Naive thymus-derived CD8-positive, alpha-beta T cell (primary cell): ENCODE data around the gene PIWIL1. TPM values are rescaled to one million over a fixed set of nuclear protein-coding genes. Genes with fewer than 3 reads are reported as not detected.

ENCODE experiments used
- ATAC-seq, 2 donors: fragments of 150-1000 bp; cut with Tn5 transposase in 1 of 2; sonication (Bioruptor Pico), chemical (Tn5 transposase) in 1 of 2; 1 replicate in 1 of 2; 2 replicates in 1 of 2; pipeline ENCODE4 v1.10.0; 2021; ENCODE audit warnings: mild to moderate bottlenecking in 2 of 2, moderate library complexity in 2 of 2
- POLR2A ChIA-PET: fragments of 350-600 bp; sonication (Branson Sonifier 250); formaldehyde crosslinking; loops from one replicate; lab custom pipeline; 2021; ENCODE audit warnings: antibody characterized with exemption; lab: Charles Lee
- DNase-seq, 10 donors: peaks; one replicate each; pipeline versions ENCODE4 v3.0.0 to v3.0.0-alpha.2; 2020 to 2022
- H3K27ac Mint-ChIP-seq, 10 donors: one replicate each; pipeline ENCODE4 v1.8.0; 2020 to 2022; ENCODE audit warnings: mild to moderate bottlenecking in 10 of 10, mixed read lengths in 10 of 10, moderate library complexity in 4 of 10, inconsistent platforms in 1 of 10
- H3K27me3 Mint-ChIP-seq, 5 donors: one replicate each; pipeline ENCODE4 v1.8.0; 2021 to 2022; ENCODE audit warnings: mixed read lengths in 5 of 5
- H3K36me3 Mint-ChIP-seq, 3 donors: one replicate each; pipeline ENCODE4 v1.8.0; 2020 to 2022; ENCODE audit warnings: mixed read lengths in 3 of 3, mild to moderate bottlenecking in 2 of 3, inconsistent platforms in 1 of 3
- H3K4me1 Mint-ChIP-seq, 4 donors: one replicate each; pipeline ENCODE4 v1.8.0; 2021 to 2022; ENCODE audit warnings: mixed read lengths in 4 of 4
- H3K4me3 Mint-ChIP-seq, 10 donors: one replicate each; pipeline ENCODE4 v1.8.0; 2020 to 2022; ENCODE audit warnings: mild to moderate bottlenecking in 10 of 10, mixed read lengths in 10 of 10, moderate library complexity in 6 of 10, inconsistent platforms in 1 of 10
- H3K9me3 Mint-ChIP-seq, 9 donors: one replicate each; pipeline ENCODE4 v1.8.0; 2020 to 2022; ENCODE audit warnings: mixed read lengths in 9 of 9, mild to moderate bottlenecking in 3 of 9, inconsistent platforms in 1 of 9, moderate library complexity in 1 of 9
- polyA plus RNA-seq, 3 donors: library from polyadenylated mRNA; unstranded; fragments of 300-500 nt; fragmentation: Illumina TruSeq; gene quantifications; one replicate each; pipeline ENCODE4 v1.2.3, GENCODE V29; 2021
- total RNA-seq, 8 experiments: library from RNA in 2 of 8; stranded (reverse) in 2 of 8; gene quantifications; one replicate each; pipeline ENCODE4 v1.2.3 and lab custom pipeline; 2021 to 2026

PIWIL1 gene
- total and polyA plus RNA-seq, 5 experiments from 2014 or later = not detected

DNA sequence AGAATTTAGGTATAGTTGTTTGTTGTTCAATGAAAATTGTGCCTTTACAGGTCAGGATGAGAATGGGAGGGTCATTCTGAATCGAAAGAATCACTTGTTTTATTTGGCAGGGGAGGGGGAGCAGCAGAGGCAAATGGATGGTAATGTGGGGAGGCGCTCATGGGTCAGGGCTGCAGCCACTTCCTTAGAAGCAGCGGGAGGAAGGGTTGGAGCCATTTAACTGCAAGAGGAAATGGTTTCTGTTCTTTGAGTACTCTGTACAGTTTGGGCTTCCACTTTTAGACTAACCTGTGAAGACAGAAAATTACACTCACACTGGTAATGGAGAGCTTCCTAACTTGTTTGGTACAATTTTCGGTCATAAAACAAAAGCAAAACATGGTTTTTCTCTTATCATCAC, 57.2 kb downstream of the PIWIL1 start:
- POLR2A ChIA-PET = no interaction called here
- Mint-ChIP-seq H3K27ac (no peak overlapping the region), H3K4me3 (no peak overlapping the region), H3K9me3 (peaks cover 0 to 8% (median 0%) of the 10 kb centered on the region in 9 donors), H3K27me3 (peaks cover 1 to 33% (median 22%) of the 10 kb centered on the region in 5 donors), H3K36me3 (no peaks in the 10 kb centered on the region), H3K4me1 (peaks cover 0 to 4% (median 0%) of the 10 kb centered on the region in 4 donors)
- ATAC-seq (no peak), DNase-seq (no peak)

GRCh38 chr12:130396667-130397066, 59.0 kb downstream of the PIWIL1 start:
- Mint-ChIP-seq H3K27ac (no peak overlapping the region), H3K27me3 (peaks cover 1 to 33% (median 22%) of the 10 kb centered on the region in 5 donors), H3K36me3 (no peaks in the 10 kb centered on the region), H3K9me3 (peaks cover 0 to 5% (median 0%) of the 10 kb centered on the region in 9 donors), H3K4me1 (peaks cover 0 to 2% (median 0%) of the 10 kb centered on the region in 4 donors), H3K4me3 (no peak overlapping the region)
- POLR2A ChIA-PET = no interaction called here
- no peak for ATAC-seq
- no peak for DNase-seq

- Mint-ChIP-seq H3K36me3 (no peaks in the 10 kb centered on the region), H3K4me3 (no peak overlapping the region), H3K4me1 (peaks cover 0 to 2% (median 0%) of the 10 kb centered on the region in 4 donors), H3K9me3 (peaks cover 0 to 5% (median 0%) of the 10 kb centered on the region in 9 donors), H3K27ac (no peak overlapping the region), H3K27me3 (peaks cover 1 to 42% (median 22%) of the 10 kb centered on the region in 5 donors)
- ATAC-seq = no peak
- DNase-seq = no peak
- POLR2A ChIA-PET = no interaction called here
These were observed 60.6 kb downstream of the PIWIL1 start for GRCh38 chr12:130398100-130398848.

- Mint-ChIP-seq H3K27me3 (peaks cover 2 to 33% (median 18%) of the 10 kb centered on the region in 5 donors), H3K36me3 (no peaks in the 10 kb centered on the region), H3K4me3 (no peak overlapping the region), H3K27ac (no peak overlapping the region), H3K9me3 (no peaks in the 10 kb centered on the region), H3K4me1 (peaks cover 0 to under 1% (median 0%) of the 10 kb centered on the region in 4 donors)
- POLR2A ChIA-PET = no interaction called here
- ATAC-seq = no peak
- no peak for DNase-seq
These were observed 64.0 kb downstream of the PIWIL1 start for GRCh38 chr12:130401703-130402102.

- Mint-ChIP-seq H3K4me3 (no peak overlapping the region), H3K4me1 (no peaks in the 10 kb centered on the region), H3K9me3 (no peaks in the 10 kb centered on the region), H3K36me3 (no peaks in the 10 kb centered on the region), H3K27me3 (peaks cover 2 to 17% (median 8%) of the 10 kb centered on the region in 5 donors), H3K27ac (no peak overlapping the region)
- POLR2A ChIA-PET = no interaction called here
- DNase-seq (no peak), ATAC-seq (no peak)
These were observed 67.6 kb downstream of the PIWIL1 start for GRCh38 chr12:130405332-130405731.

DNA sequence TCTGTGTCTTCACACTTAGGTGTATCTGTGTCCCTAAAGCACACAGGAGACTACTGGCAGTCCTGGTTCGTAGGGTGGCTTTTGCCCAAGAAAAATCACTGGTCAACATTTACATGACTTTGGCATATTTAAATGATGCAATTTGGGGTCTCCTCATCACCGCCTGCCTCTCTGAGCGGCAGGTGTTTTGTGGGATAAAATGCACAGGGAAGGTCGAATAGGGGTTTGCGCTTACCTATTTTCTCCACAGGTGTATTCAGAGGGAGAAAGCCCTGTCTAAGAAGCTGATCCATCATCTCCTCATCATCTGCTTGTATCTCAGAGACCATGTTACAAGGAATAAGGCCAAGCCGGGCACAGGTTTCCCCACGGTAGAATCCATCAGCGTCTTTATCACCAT, 74.7 kb downstream of the PIWIL1 start:
- H3K4me1 Mint-ChIP-seq = no peaks in the 10 kb centered on the region
- no peaks in the 10 kb centered on the region for H3K9me3 Mint-ChIP-seq
- POLR2A ChIA-PET = no interaction called here
- H3K36me3 Mint-ChIP-seq = no peaks in the 10 kb centered on the region
- ATAC-seq = no peak
- H3K27ac Mint-ChIP-seq = no peak overlapping the region
- no peak overlapping the region for H3K4me3 Mint-ChIP-seq
- no peak for DNase-seq
- peaks cover 0 to 17% (median 7%) of the 10 kb centered on the region in 5 donors for H3K27me3 Mint-ChIP-seq

DNA sequence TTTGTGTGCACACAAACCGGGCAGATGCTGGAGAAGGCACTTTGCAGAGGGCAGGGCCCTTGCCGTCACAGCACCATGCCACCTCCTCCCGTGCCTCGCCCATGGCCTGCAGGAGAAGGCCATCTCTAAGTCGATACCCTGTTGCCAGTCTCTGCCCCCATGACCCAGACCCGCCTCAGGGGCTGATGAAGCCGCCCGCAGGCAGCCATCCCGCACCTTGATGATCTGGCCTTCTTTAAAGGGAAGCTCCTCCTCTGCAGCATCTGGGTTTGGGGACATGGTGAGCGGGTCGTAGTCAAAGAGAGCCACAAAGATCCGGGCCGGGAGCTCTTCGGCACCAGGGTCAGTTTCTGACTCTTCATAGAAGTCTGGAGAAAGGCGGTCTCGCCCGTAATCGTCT, 76.2 kb downstream of the PIWIL1 start:
- Mint-ChIP-seq H3K4me1 (no peaks in the 10 kb centered on the region), H3K4me3 (no peak overlapping the region), H3K9me3 (no peaks in the 10 kb centered on the region), H3K36me3 (no peaks in the 10 kb centered on the region), H3K27ac (no peak overlapping the region), H3K27me3 (peaks cover 2 to 17% (median 7%) of the 10 kb centered on the region in 5 donors)
- ATAC-seq (no peak), DNase-seq (no peak)
- POLR2A ChIA-PET = no interaction called here

- no peak for ATAC-seq
- Mint-ChIP-seq H3K9me3 (no peaks in the 10 kb centered on the region), H3K27me3 (peaks cover 2 to 19% (median 6%) of the 10 kb centered on the region in 5 donors), H3K27ac (no peak overlapping the region), H3K4me3 (no peak overlapping the region), H3K4me1 (no peaks in the 10 kb centered on the region), H3K36me3 (no peaks in the 10 kb centered on the region)
- POLR2A ChIA-PET = no interaction called here
- no peak for DNase-seq
These were observed 76.7 kb downstream of the PIWIL1 start for GRCh38 chr12:130414381-130414780.

GRCh38 chr12:130418251-130418650, 80.6 kb downstream of the PIWIL1 start:
- Mint-ChIP-seq H3K27me3 (peaks cover 2 to 15% (median 3%) of the 10 kb centered on the region in 5 donors), H3K27ac (no peak overlapping the region), H3K9me3 (peaks cover 0 to 2% (median 0%) of the 10 kb centered on the region in 9 donors), H3K4me1 (no peaks in the 10 kb centered on the region), H3K4me3 (no peak overlapping the region), H3K36me3 (no peaks in the 10 kb centered on the region)
- POLR2A ChIA-PET = no interaction called here
- DNase-seq (no peak), ATAC-seq (no peak)

GRCh38 chr12:130419116-130419515, 81.4 kb downstream of the PIWIL1 start:
- no peak for ATAC-seq
- no peak overlapping the region for H3K27ac Mint-ChIP-seq
- POLR2A ChIA-PET = no interaction called here

GRCh38 chr12:130420071-130420470, 82.4 kb downstream of the PIWIL1 start:
- Mint-ChIP-seq H3K27ac (no peak overlapping the region), H3K9me3 (peaks cover 0 to 2% (median 0%) of the 10 kb centered on the region in 9 donors), H3K36me3 (no peaks in the 10 kb centered on the region), H3K4me3 (no peak overlapping the region), H3K4me1 (no peaks in the 10 kb centered on the region), H3K27me3 (peaks cover 0 to 9% (median 2%) of the 10 kb centered on the region in 5 donors)
- POLR2A ChIA-PET = no interaction called here
- DNase-seq = no peak
- no peak for ATAC-seq

More at GRCh38 chr12:130419116-130419515, 81.4 kb downstream of the PIWIL1 start:
- peaks cover 0 to 2% (median 0%) of the 10 kb centered on the region in 9 donors for H3K9me3 Mint-ChIP-seq
- H3K4me1 Mint-ChIP-seq = no peaks in the 10 kb centered on the region
- H3K27me3 Mint-ChIP-seq = peaks cover 1 to 10% (median 2%) of the 10 kb centered on the region in 5 donors
- no peak overlapping the region for H3K4me3 Mint-ChIP-seq
- DNase-seq = no peak
- no peaks in the 10 kb centered on the region for H3K36me3 Mint-ChIP-seq

GRCh38 chr12:130421896-130422295, 84.2 kb downstream of the PIWIL1 start:
- H3K36me3 Mint-ChIP-seq = no peaks in the 10 kb centered on the region
- H3K9me3 Mint-ChIP-seq = peaks cover 0 to 2% (median 0%) of the 10 kb centered on the region in 9 donors
- no peak overlapping the region for H3K27ac Mint-ChIP-seq
- H3K4me3 Mint-ChIP-seq = no peak overlapping the region
- H3K27me3 Mint-ChIP-seq = peaks cover 0 to 9% (median 2%) of the 10 kb centered on the region in 5 donors
- POLR2A ChIA-PET = no interaction called here
- ATAC-seq (no peak), DNase-seq (no peak)
- H3K4me1 Mint-ChIP-seq = no peaks in the 10 kb centered on the region
